PC-3 (cell line): ENCODE data around the gene HOXA6. TPM values are rescaled to one million over a fixed set of nuclear protein-coding genes. Genes with fewer than 3 reads are reported as not detected.

ENCODE experiments used
- ATAC-seq: fragments of 200-7000 bp; cut with Tn5 transposase; 2 replicates; pipeline ENCODE4 v1.9.1; 2020; ENCODE audit warnings: mild to moderate bottlenecking, moderate library complexity
- BruUV-seq: library from RNA; stranded (reverse); fragments of 400-500 nt; replicated peaks from 2 replicates; lab custom pipeline; 2021; lab: Mats Ljungman, UMichigan
- CTCF ChIA-PET: fragments of 300-600 bp; sonication (Branson Sonifier 250); formaldehyde crosslinking; loops from one replicate; lab custom pipeline; 2022; ENCODE audit warnings: antibody characterized with exemption; lab: Charles Lee
- POLR2A ChIA-PET: fragments of 300-600 bp; sonication (Branson Sonifier 250); formaldehyde crosslinking; loops from one replicate; lab custom pipeline; 2022; ENCODE audit warnings: antibody characterized with exemption; ENCODE audit not compliant: unreplicated experiment; lab: Charles Lee
- DNase-seq: peaks from one replicate; pipeline ENCODE4 v3.0.0-alpha.2; 2015
- H2AFZ ChIP-seq: fragments of 300-600 bp; sonication (generic); 2 replicates; pipeline ENCODE4 v1.6.0; 2016; ENCODE audit warnings: antibody characterized with exemption, low read length
- H3F3A ChIP-seq: fragments of 300-600 bp; sonication (generic); one replicate; pipeline ENCODE4 v1.6.0; 2017; ENCODE audit warnings: antibody characterized with exemption, low read length, control low read depth, mild to moderate bottlenecking; ENCODE audit not compliant: unreplicated experiment
- H3K27ac ChIP-seq: fragments of 300-600 bp; sonication (generic); 2 replicates; pipeline ENCODE4 v1.5.1; 2016; ENCODE audit warnings: mild to moderate bottlenecking, low read length
- H3K27me3 ChIP-seq: fragments of 300-600 bp; sonication (generic); 2 replicates; pipeline ENCODE4 v1.6.1; 2016; ENCODE audit warnings: low read length, mixed read lengths
- H3K36me3 ChIP-seq: fragments of 300-600 bp; sonication (generic); 2 replicates; pipeline ENCODE4 v1.6.1; 2016; ENCODE audit warnings: low read depth, mixed run types, low read length, mixed read lengths
- H3K4me1 ChIP-seq: fragments of 300-600 bp; sonication (generic); 2 replicates; pipeline ENCODE4 v1.5.1; 2016; ENCODE audit warnings: low read length; ENCODE audit not compliant: insufficient read depth
- H3K4me2 ChIP-seq: fragments of 300-600 bp; sonication (generic); 2 replicates; pipeline ENCODE4 v1.6.0; 2016; ENCODE audit warnings: low read length
- H3K4me3 ChIP-seq: fragments of 300-600 bp; sonication (generic); 2 replicates; pipeline ENCODE4 v1.5.1; 2016; ENCODE audit warnings: mild to moderate bottlenecking, low read length, mixed read lengths
- H3K79me2 ChIP-seq: fragments of 300-600 bp; sonication (generic); 2 replicates; pipeline ENCODE4 v1.6.1; 2017; ENCODE audit warnings: low read length, mixed read lengths
- H3K9ac ChIP-seq: fragments of 300-600 bp; sonication (generic); 2 replicates; pipeline ENCODE4 v1.6.0; 2016; ENCODE audit warnings: mild to moderate bottlenecking, low read length
- H3K9me2 ChIP-seq: fragments of 300-600 bp; sonication (generic); replicated peaks from 2 replicates; pipeline ENCODE4 v1.6.1; 2016; ENCODE audit warnings: mixed run types, low read length, mixed read lengths
- H3K9me3 ChIP-seq: fragments of 300-600 bp; sonication (generic); 2 replicates; pipeline ENCODE4 v1.6.1; 2016; ENCODE audit warnings: low read length, mixed read lengths
- H4K20me1 ChIP-seq: fragments of 300-600 bp; sonication (generic); 2 replicates; pipeline ENCODE4 v1.6.1; 2016; ENCODE audit warnings: low read length, mixed read lengths
- EZH2 ChIP-seq: fragments of 300-600 bp; sonication (generic); IDR thresholded peaks from one replicate; pipeline ENCODE4 v1.6.1; 2017; ENCODE audit warnings: antibody characterized with exemption, mild to moderate bottlenecking, low read length; ENCODE audit not compliant: unreplicated experiment
- EZH2phosphoT487 ChIP-seq: fragments of 300-600 bp; sonication (generic); IDR thresholded peaks from 2 replicates; pipeline ENCODE4 v1.6.1; 2018; ENCODE audit warnings: mild to moderate bottlenecking, antibody characterized with exemption, low read length, borderline replicate concordance
- intact Hi-C: fragments of 100-400 bp; cut with micrococcal nuclease; formaldehyde crosslinking; loops from 2 replicates; pipeline ENCODE4 v1.9.0; 2023
- total RNA-seq: library from RNA; depleted of rRNA; stranded (reverse); fragments of >200 nt; gene quantifications from 2 replicates; pipeline ENCODE4 v1.2.3, GENCODE V29; 2014
- TF ChIP-seq, protein P1 (sequence below): fragments of 300-600 bp; sonication (generic); conservative IDR thresholded peaks from 2 replicates; pipeline ENCODE4 v1.5.1; 2017; ENCODE audit warnings: antibody characterized with exemption, low read depth, mild to moderate bottlenecking, low read length

HOXA6 gene
- total RNA-seq, 1 experiment from 2014 or later = 8.3 TPM

DNA sequence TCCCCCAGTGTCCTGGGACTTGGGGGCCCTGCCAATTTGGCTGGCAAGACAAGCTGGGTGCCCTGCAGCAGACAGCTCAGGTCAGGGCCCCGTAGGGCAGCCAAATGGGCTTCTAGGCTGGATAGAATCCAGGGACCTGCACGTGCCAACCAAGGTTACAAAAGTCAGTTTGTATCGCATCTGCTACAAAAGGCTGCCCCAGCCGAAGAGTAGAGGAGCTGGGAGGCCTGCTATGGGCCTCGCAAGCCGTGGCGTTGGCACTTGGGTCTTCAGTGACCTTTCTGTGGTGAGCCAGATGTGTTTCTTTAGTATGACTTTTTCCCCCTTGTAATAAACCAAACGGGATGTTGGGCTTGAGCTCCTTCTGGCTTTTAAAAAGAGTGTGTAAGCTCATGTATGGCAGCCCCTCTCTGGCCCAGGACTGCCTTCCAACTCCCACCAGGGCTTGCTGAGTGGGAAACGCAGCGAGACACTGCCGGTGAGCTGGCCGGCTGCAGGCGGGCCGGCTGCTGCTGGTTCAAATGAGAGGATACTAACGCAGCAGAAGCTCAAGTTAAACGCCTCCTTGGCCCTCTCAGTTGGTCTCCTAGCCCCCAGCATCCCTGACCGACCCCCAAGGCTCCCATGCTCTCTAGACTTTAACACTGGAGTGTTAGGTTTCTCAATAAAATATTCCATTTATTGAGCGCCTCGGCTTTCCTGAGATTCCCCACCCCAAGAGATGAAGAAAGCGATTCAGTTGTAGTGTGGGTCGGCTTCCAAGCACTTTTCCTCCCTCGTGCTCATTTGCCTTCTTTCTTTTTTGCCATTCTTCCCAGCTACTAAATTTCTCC is 29.6 kb upstream of the HOXA6 start:
- peaks cover 99% of the 10 kb centered on the region for H3K79me2 ChIP-seq
- ATAC-seq (no peak), DNase-seq (no peak)
- no peaks in the 10 kb centered on the region for H3K27me3 ChIP-seq
- peaks cover 38% of the 10 kb centered on the region for H3K4me1 ChIP-seq
- H3K9me2 ChIP-seq = no peaks in the 10 kb centered on the region
- H3K9me3 ChIP-seq = no peaks in the 10 kb centered on the region
- ChIA-PET CTCF (no interaction called here), POLR2A (interaction anchor here (0.5 to 0.9 kb wide), 6 partner anchors 8 to 1022 kb away, joined by 3 to 7 read pairs (median 4); partner anchors contain the start of gene HOXA11)
- BruUV-seq = no TSS peak
- H3K4me3 ChIP-seq = peak overlapping the region; percentile 84
- H3K4me2 ChIP-seq = peak overlapping the region; percentile 93
- peak overlapping the region; percentile 97 for H3K27ac ChIP-seq
- intact Hi-C loops = loop anchor here (1.0 kb wide), 1 partner anchor 9 kb away; no protein-coding TSS in a partner anchor
- H3K36me3 ChIP-seq = no peaks in the 10 kb centered on the region
- H2AFZ ChIP-seq = no peak overlapping the region
- H3K9ac ChIP-seq = peak overlapping the region; percentile 90
- no peaks in the 10 kb centered on the region for H3F3A ChIP-seq
- TF ChIP-seq EZH2 (no peak), EZH2phosphoT487 (no peak)
- TF ChIP-seq, protein P1, sequence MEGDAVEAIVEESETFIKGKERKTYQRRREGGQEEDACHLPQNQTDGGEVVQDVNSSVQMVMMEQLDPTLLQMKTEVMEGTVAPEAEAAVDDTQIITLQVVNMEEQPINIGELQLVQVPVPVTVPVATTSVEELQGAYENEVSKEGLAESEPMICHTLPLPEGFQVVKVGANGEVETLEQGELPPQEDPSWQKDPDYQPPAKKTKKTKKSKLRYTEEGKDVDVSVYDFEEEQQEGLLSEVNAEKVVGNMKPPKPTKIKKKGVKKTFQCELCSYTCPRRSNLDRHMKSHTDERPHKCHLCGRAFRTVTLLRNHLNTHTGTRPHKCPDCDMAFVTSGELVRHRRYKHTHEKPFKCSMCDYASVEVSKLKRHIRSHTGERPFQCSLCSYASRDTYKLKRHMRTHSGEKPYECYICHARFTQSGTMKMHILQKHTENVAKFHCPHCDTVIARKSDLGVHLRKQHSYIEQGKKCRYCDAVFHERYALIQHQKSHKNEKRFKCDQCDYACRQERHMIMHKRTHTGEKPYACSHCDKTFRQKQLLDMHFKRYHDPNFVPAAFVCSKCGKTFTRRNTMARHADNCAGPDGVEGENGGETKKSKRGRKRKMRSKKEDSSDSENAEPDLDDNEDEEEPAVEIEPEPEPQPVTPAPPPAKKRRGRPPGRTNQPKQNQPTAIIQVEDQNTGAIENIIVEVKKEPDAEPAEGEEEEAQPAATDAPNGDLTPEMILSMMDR = no peak
- H4K20me1 ChIP-seq = no peaks in the 10 kb centered on the region

DNA sequence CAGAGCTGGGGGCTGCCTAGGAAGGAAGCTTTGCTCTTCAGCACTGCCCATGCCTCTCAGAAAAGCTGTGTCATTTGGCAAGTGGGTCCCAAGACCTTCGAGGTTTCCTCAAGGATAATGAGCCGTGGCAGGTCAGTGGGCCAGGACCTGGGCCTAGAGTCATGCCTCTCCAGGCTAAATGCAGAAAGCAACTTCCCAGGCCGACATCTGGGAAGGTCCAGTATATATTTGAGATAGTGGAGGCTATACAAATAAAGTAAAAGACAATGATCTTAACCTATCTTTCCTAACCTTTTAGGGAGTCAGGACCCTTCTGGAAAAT is 28.9 kb upstream of the HOXA6 start:
- intact Hi-C loops = loop anchor here (1.0 kb wide), 1 partner anchor 10 kb away; no protein-coding TSS in a partner anchor
- DNase-seq (no peak), ATAC-seq (no peak)
- TF ChIP-seq EZH2 (no peak), EZH2phosphoT487 (no peak)
- TF ChIP-seq, protein P1 = no peak
- Histone ChIP-seq H3K9me3 (no peaks in the 10 kb centered on the region), H3K27ac (peak overlapping the region; percentile 97), H2AFZ (no peak overlapping the region), H3K9me2 (no peaks in the 10 kb centered on the region), H3K79me2 (peaks cover 99% of the 10 kb centered on the region), H3K4me1 (peaks cover 32% of the 10 kb centered on the region), H3F3A (no peaks in the 10 kb centered on the region), H3K4me2 (peak overlapping the region; percentile 93), H4K20me1 (no peaks in the 10 kb centered on the region), H3K36me3 (no peaks in the 10 kb centered on the region), H3K27me3 (no peaks in the 10 kb centered on the region), H3K9ac (peak overlapping the region; percentile 90), H3K4me3 (peak overlapping the region; percentile 84)
- CTCF ChIA-PET = no interaction called here
- BruUV-seq = no TSS peak
- POLR2A ChIA-PET = interaction anchor here (0.6 to 0.9 kb wide), 5 partner anchors 8 to 1021 kb away, joined by 3 to 7 read pairs (median 4); partner anchors contain the start of gene HOXA11
